WTC11 (cell line): Measurements from ENCODE around the gene MSL1.

Source experiments
- CBFB ChIP-seq: sonication (generic); formaldehyde crosslinking; IDR thresholded peaks from 2 replicates; pipeline ENCODE4 v1.8.1; 2022; ENCODE audit warnings: mild to moderate bottlenecking, low read depth, missing genetic modification reagents
- CREB1 ChIP-seq: sonication (generic); formaldehyde crosslinking; IDR thresholded peaks from 2 replicates; pipeline ENCODE4 v1.8.0; 2023; ENCODE audit warnings: mild to moderate bottlenecking, missing genetic modification reagents
- CTCF ChIP-seq: fragments of 200-600 bp; IDR thresholded peaks from 2 replicates; pipeline ENCODE4 v1.8.0; 2022; ENCODE audit warnings: antibody characterized with exemption
- E2F1 ChIP-seq: sonication (generic); formaldehyde crosslinking; IDR thresholded peaks from 2 replicates; pipeline ENCODE4 v1.8.0; 2022; ENCODE audit warnings: mild to moderate bottlenecking, missing genetic modification reagents
- JUN ChIP-seq: sonication (generic); formaldehyde crosslinking; IDR thresholded peaks from 2 replicates; pipeline ENCODE4 v1.8.0; 2023; ENCODE audit warnings: mild to moderate bottlenecking, missing genetic modification reagents
- MAX ChIP-seq: sonication (generic); formaldehyde crosslinking; IDR thresholded peaks from 2 replicates; pipeline ENCODE4 v1.8.0; 2022; ENCODE audit warnings: mild to moderate bottlenecking, missing genetic modification reagents
- MLX ChIP-seq: sonication (generic); formaldehyde crosslinking; IDR thresholded peaks from 2 replicates; pipeline ENCODE4 v1.8.1; 2023; ENCODE audit warnings: mild to moderate bottlenecking, missing genetic modification reagents, moderate library complexity
- RORB ChIP-seq: fragments of 250-450 bp; sonication (Bioruptor Pico); IDR thresholded peaks from 2 replicates; pipeline ENCODE4 v1.9.0; 2021; ENCODE audit warnings: mild to moderate bottlenecking
- SP1 ChIP-seq: sonication (generic); formaldehyde crosslinking; conservative IDR thresholded peaks from 2 replicates; pipeline ENCODE4 v1.8.1; 2022; ENCODE audit warnings: missing genetic modification reagents
- ZNF263 ChIP-seq: sonication (generic); formaldehyde crosslinking; IDR thresholded peaks from 2 replicates; pipeline ENCODE4 v1.8.1; 2022; ENCODE audit warnings: low read depth, mild to moderate bottlenecking, moderate library complexity, missing genetic modification reagents
- ZNF416 ChIP-seq: fragments of 250-450 bp; sonication (Bioruptor Pico); IDR thresholded peaks from 2 replicates; pipeline ENCODE4 v1.9.0; 2021; ENCODE audit warnings: mild to moderate bottlenecking, inconsistent platforms
- ZNF423 ChIP-seq: fragments of 250-450 bp; sonication (Bioruptor Pico); IDR thresholded peaks from 2 replicates; pipeline ENCODE4 v2.1.2; 2022; ENCODE audit warnings: mild to moderate bottlenecking, moderate library complexity

- no peak for TF ChIP-seq MAX (CRISPR knock-in tag)
- no peak for TF ChIP-seq CBFB (CRISPR knock-in tag)
- no peak for TF ChIP-seq ZNF416 (CRISPR knock-in tag)
- no peak for TF ChIP-seq CTCF
- no peak for TF ChIP-seq MLX
- TF ChIP-seq JUN (CRISPR knock-in tag): no peak
- no peak for TF ChIP-seq ZNF263 (CRISPR knock-in tag)
- TF ChIP-seq ZNF423 (CRISPR knock-in tag): no peak
- TF ChIP-seq E2F1: no peak
- no peak for TF ChIP-seq RORB (CRISPR knock-in tag)
- TF ChIP-seq CREB1: no peak
- no peak for TF ChIP-seq SP1 (CRISPR knock-in tag)
These were observed 7.7 kb downstream of the MSL1 start for GRCh38 chr17:40129498-40129897.
